ENCODE measurements around the gene FMNL3.
"Not testable (repeated sequence)": the region's sequence is repeated elsewhere in the genome, so short reads cannot be mapped to it uniquely, and the experiment has no call there.

The FMNL3 gene

DNA sequence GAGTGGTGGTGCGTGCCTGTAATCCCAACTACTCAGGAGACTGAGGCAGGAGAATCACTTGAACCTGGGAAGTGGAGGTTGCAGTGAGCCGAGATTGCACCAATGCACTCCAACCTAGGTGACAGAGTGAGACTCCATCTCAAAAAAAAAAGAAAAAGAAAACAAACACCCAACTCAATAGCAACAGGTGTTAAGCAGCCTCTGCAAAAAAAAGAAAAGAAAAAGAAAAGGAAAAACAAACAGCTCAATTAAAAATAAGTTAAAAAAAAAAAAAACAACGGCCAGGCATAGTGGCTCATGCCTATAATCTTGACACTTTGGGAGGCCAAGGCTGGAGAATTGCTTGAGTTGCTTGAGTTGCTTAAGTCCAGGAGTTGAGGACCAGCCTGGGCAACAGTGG is 10.6 kb upstream of the FMNL3 start:
- not testable (repeated sequence) for DNase-seq (ENCODE audit: low read depth in 2 of 2)

- DNase-seq (ENCODE audit: low read depth in 2 of 2): no peak
These were observed 9.3 kb upstream of the FMNL3 start for GRCh38 chr12:49716553-49716952.

- not testable (repeated sequence) for DNase-seq (ENCODE audit: low read depth in 2 of 2)
These were observed 6.7 kb upstream of the FMNL3 start for GRCh38 chr12:49713952-49714351.

GRCh38 chr12:49708851-49709250 is 1.6 kb upstream of the FMNL3 start:
- DNase-seq (ENCODE audit: low read depth in 2 of 2): no peak

DNA sequence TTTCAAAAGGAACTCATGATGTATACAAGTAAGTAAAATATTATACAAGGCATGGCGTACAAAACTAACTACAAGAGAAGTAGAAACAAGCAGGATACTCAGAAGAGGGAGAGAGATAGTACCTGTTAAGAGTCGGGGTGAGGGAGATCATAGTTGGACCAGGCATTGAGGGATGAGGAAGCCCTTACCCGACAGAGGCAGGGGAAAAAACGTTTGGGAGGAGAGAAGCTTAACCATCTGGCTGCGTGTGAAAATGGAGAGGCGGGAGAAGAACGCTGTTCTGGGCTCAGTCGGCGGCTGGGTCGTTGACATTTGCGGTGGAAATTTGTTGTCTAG is 575 bp upstream of the FMNL3 start:
- DNase-seq (ENCODE audit: low read depth in 2 of 2): no peak

DNA sequence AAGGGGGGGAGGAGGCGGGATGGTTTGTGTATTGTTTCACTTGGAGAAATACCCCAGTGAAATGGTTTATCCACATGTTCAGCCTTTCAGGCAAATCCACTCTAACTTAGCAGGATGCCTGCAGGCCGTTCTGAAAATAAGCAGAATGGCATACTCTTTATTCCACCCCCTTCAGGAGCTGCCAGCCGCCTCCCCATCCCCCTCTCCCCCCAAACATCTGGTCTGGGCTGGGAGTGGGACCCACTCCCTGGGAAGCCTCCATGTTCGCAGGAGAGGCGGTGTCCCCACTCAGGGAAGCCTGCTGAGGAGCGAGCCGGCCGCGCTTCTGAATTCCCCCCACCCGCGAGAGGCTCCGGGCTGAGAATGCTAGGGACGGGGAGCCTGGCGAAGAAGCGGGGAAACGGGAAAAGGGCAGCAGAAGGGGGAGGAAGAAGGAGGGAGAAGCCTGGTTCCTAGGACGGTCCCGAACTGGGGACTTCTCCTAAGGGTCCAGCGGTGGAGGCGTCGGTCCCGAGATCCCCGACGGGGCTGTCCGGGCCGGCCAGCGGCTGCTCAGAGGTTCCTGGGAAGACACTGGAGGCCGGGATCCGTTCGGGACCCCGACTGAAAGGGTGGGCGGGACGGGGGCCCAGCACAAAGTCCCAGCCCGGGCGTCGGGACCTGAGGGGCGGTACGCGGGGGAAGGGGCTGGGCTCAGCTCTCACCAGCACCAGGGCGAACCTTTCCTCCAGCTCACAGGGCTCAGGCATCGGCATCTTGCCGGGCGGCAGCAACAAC is 666 bp downstream of the FMNL3 start:
- DNase-seq (ENCODE audit: low read depth in 2 of 2): no peak

DNA sequence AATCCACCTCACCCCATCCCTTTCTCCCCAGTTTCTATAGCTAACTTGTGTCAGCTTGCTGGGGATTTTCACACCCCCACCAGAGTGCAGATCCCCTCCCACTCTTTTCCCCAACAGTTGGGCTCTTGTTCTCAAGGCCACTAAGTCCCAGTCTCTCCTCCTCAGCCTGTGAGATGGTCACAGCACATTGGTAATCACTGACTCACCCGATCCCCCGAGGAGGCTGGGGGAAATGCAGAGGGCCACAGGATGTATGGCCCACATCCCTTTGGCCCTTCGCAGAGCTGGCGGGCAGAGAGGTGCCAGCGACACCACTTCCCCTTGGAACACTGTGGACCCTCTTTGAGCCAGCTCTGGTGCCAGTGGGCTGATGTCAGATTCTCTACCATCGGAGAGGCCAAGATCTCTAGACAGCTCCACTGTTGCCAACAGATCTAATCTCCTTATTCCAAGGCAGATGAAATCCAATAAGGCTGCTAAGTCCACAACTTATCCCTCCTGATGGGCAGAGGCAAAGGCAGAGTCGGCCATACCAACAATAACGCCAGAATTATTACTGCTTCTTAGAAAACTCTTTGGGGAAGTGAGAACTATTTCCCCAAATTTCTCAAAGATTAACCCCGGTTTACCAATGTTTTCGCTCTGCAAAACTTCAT is 1.6 kb downstream of the FMNL3 start:
- DNase-seq (ENCODE audit: low read depth in 2 of 2): no peak

GRCh38 chr12:49703647-49704137 is 3.5 kb downstream of the FMNL3 start:
- DNase-seq (ENCODE audit: low read depth in 2 of 2): peak; percentile 52 to 57

- no peak for DNase-seq (ENCODE audit: low read depth in 2 of 2)
These were observed 4.5 kb downstream of the FMNL3 start for GRCh38 chr12:49702676-49703215.

GRCh38 chr12:49702009-49702408 is 5.2 kb downstream of the FMNL3 start:
- no peak for DNase-seq (ENCODE audit: low read depth in 2 of 2)

- no peak for DNase-seq (ENCODE audit: low read depth in 2 of 2)
These were observed 8.3 kb downstream of the FMNL3 start for GRCh38 chr12:49698619-49699545.

DNA sequence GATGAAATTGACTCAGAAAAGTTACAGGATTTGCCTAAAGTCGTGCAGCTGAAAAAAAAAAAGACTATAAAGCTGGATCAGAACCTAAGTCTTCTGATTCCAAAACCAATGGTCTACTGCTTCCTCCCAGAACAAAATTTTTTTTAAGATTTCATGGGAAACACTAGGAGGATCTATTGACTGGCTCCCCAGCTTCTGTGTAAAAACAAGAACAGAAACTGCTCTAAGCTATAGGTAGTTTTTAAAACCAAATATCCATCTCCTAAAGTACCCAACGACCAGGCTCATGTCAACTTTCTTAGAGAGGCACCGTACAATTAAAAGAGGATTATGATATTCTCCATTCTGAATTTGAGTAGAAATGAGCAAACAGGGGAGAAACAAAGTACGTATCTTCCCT is 9.4 kb downstream of the FMNL3 start:
- DNase-seq (ENCODE audit: low read depth in 2 of 2): no peak

DNA sequence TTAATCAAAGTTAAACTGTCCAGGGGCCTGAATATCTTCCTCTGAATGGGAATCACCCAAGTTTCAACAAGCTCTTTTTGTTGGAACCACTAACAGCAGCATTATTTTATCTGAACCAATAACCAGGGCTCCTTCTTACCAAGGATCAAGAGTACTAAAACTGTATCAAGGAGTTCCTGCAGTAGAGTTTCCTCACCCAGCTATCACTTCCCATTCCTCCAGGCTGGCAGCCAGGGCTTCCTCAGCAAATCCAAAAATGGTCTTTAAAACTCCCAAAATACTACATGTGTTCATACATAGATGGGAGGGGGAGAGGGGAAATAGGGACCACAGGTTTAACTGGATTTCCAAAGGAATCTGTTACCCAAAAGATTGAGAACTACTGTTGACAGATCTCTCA is 10.5 kb downstream of the FMNL3 start:
- DNase-seq (ENCODE audit: low read depth in 2 of 2): no peak

DNA sequence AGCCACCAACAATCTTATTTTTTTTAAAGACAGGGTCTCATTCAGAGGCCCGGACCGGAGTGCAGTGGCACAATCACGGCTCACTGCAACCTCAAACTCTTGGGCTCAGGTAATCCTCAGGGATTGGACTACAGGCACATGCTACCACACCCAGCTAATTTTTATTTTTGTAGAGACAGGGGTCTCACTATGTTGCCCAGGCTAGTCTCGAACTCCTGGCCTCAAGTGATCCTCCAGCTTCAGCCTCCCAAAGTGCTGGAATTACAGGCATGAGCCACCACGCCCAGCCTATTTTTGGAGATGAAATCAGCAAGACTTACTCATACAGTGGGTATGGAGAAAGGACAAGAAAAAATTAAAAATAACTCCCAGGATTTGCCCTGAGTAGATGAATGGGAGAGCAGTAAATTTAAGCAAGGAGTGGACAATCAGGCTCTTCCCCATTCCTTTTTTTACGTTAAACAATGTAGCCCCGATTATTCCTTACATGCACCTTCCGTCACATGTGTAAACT is 13.2 kb downstream of the FMNL3 start:
- no peak for DNase-seq (ENCODE audit: low read depth in 2 of 2)

- no peak for DNase-seq (ENCODE audit: low read depth in 2 of 2)
These were observed 14.4 kb downstream of the FMNL3 start for GRCh38 chr12:49692851-49693250.

- no peak for DNase-seq (ENCODE audit: low read depth in 2 of 2)
These were observed 17.4 kb downstream of the FMNL3 start for GRCh38 chr12:49689785-49690184.

- DNase-seq (ENCODE audit: low read depth in 2 of 2): no peak
These were observed 18.0 kb downstream of the FMNL3 start for GRCh38 chr12:49689237-49689636.

DNA sequence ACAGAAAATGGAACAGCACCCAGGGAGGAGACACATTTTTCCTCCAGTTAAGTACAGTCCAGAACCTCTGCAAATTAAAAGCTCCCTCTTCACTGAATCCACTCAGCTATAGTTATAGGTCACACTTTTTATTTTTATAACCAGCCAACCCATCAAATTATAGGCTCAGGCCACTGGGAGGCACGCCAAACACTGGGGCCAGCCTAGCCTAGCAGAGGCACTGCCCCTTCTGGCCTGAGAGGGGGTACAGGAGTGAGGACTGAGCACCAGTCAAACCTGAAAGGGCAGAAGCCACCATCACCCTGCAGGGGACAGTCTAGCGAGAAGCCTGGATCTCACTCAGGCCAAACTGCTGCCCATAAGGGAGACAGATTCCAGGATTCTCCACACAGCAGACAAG is 19.3 kb downstream of the FMNL3 start:
- DNase-seq (ENCODE audit: low read depth in 2 of 2): no peak

DNA sequence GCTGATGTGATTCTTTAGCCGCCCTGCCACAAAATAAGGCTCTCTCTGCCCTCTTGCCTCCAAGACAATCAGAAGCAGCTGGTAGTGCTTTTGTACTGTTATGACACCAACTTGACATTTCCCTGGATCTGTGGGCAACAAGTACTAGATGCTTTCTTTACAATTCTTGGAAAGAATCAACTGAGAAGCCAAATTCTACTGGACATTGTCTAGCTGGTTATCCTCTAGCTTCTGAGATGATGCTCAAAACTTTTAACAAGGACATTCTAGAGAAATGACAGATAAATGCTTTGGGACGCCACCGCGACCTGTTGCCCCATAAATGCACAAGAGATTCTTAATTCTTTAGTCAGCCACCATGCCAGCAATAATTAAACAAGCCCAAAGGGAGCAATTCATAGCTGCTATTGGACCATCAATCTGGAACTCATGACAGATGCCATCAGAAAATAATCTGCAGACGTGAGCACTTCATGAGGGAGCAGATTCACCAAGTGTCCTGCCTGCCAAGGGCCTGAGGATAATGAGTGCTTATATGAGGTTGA is 22.8 kb downstream of the FMNL3 start:
- DNase-seq (ENCODE audit: low read depth in 2 of 2): no peak

DNA sequence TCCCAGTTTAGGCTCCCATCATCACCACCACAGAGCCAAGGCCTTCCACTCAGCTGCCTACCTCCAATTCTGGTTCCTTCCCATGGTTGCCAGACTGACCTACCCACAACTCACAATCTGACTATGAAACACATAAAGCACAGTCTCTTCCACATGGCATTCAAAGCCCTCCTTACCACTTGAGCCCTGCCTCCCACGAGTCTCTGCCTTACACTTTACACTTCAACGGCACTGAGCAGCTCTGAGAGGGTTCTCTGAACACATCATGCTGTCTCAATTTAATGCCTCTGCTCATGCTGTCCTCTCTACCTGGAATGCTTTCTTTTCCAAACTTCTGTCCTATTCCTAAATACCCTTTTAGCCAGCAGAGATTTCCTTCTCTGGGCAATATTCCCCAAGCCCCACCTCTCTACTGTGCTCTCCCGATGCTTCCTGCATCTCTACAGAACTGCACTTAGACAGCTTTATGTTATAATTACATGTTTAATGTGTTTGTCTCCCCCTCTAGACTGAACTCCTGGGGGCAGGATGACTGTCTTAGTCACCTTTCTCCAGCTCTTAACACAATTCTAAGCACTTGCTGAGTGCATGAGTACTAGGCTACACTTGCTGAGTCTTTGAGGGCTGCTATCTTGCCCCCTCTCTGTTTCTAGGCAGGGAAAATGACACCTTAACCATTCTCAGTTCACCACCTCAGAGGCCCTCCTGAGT is 23.5 kb downstream of the FMNL3 start:
- no peak for DNase-seq (ENCODE audit: low read depth in 2 of 2)

DNA sequence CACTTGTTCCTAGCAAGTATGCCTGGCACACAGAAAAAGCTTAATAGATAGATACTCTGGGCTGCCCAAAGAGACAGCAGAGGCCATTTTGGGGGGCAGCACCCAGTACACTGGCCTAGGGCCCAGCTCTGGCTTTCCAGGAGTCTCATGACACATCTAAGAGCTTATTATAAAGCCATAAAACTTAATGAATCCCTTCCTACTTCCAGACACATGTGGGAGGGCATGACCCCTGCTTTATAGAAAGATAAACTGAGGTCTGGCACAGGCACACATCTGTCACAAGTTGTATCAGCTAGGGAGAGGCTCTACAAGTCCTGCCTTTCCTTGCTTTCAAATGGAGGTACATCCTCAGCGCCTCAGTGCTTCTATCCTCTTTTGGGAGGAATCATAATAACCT is 27.1 kb downstream of the FMNL3 start:
- DNase-seq (ENCODE audit: low read depth in 2 of 2): no peak

All from fibroblast of skin of left biceps (primary cell).